ENCODE data around the gene MAP2K3.
"Not testable (repeated sequence)": the region's sequence is repeated elsewhere in the genome, so short reads cannot be mapped to it uniquely, and the experiment has no call there.

MAP2K3 gene

DNA sequence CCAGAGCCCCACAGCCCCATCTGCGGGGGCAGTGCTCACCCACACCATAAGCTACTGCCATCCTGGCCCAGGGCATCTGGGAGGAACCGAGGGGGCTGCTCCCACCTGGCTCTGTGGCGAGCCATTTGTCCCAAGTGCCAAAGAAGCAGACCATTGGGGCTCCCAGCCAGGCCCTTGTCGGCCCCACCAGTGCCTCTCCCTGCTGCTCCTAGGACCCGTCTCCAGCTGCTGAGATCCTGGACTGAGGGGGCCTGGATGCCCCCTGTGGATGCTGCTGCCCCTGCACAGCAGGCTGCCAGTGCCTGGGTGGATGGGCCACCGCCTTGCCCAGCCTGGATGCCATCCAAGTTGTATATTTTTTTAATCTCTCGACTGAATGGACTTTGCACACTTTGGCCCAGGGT lies 29.8 kb downstream of the MAP2K3 start:
- DNase-seq: not testable (repeated sequence)

- peak; percentile 6 for DNase-seq
These were observed 30.2 kb downstream of the MAP2K3 start for GRCh38 chr17:21314701-21315111.

GRCh38 chr17:21315246-21316000 lies 30.9 kb downstream of the MAP2K3 start:
- peak; percentile 7 for DNase-seq

GRCh38 chr17:21316212-21316886 lies 31.8 kb downstream of the MAP2K3 start:
- peak; percentile 9 for DNase-seq

GRCh38 chr17:21316887-21317500 lies 32.5 kb downstream of the MAP2K3 start:
- peak; percentile 7 for DNase-seq

GRCh38 chr17:21317821-21318220 lies 33.3 kb downstream of the MAP2K3 start:
- not testable (repeated sequence) for DNase-seq

DNA sequence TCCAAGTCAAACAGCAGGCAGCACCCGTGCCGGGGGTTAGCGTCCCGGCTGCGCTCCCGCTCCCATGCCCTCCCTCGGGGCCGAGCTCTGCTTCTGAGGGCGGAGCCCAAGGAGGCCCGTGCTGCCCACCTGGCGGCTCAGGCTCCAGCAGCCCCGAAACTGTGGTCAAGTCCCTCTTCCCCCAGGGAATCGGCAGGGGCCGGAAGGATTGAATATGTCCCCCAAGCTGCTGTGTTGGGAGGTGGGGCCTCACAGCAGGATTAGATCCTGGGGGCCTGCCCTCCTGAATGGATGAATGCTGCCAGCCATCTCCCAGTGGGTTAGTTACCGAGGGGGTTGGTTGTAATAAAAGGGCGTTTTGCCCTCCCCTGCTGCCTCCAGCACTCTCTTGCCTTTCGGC lies 33.9 kb downstream of the MAP2K3 start:
- DNase-seq: no peak

- DNase-seq: not testable (repeated sequence)
These were observed 34.3 kb downstream of the MAP2K3 start for GRCh38 chr17:21318856-21319255.

- not testable (repeated sequence) for DNase-seq
These were observed 34.7 kb downstream of the MAP2K3 start for GRCh38 chr17:21319256-21319655.

GRCh38 chr17:21319686-21320375 lies 35.3 kb downstream of the MAP2K3 start:
- not testable (repeated sequence) for DNase-seq

- not testable (repeated sequence) for DNase-seq
These were observed 35.9 kb downstream of the MAP2K3 start for GRCh38 chr17:21320430-21320829.

GRCh38 chr17:21321061-21321460 lies 36.5 kb downstream of the MAP2K3 start:
- not testable (repeated sequence) for DNase-seq

DNA sequence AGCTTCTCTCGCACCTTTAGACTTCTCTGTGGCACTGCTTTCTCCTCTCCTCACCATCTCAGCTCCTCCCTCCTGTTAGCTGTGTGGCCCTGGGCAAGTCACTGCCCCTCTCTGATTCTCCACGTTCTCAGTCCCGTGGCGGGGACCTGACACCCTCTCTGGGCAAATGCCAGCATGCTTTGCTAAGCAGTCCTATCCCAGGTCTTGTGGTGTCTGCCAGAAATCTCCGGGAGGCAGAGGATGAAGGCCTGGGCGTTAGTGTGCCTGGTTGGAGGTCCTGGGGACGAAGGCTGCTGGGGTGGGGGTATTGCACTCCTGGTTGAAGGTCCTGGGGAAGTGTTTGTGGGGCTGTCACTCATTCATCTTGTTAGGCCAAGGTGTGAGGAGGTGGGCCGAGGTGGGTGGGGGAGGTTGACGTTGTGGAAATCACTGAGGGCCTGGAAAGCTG lies 37.3 kb downstream of the MAP2K3 start:
- DNase-seq: not testable (repeated sequence)

GRCh38 chr17:21323257-21324111 lies 39.0 kb downstream of the MAP2K3 start:
- not testable (repeated sequence) for DNase-seq

GRCh38 chr17:21324741-21325140 lies 40.2 kb downstream of the MAP2K3 start:
- DNase-seq: not testable (repeated sequence)

GRCh38 chr17:21327921-21328320 lies 43.4 kb downstream of the MAP2K3 start:
- DNase-seq: not testable (repeated sequence)

GRCh38 chr17:21328778-21329177 lies 44.3 kb downstream of the MAP2K3 start:
- not testable (repeated sequence) for DNase-seq

DNA sequence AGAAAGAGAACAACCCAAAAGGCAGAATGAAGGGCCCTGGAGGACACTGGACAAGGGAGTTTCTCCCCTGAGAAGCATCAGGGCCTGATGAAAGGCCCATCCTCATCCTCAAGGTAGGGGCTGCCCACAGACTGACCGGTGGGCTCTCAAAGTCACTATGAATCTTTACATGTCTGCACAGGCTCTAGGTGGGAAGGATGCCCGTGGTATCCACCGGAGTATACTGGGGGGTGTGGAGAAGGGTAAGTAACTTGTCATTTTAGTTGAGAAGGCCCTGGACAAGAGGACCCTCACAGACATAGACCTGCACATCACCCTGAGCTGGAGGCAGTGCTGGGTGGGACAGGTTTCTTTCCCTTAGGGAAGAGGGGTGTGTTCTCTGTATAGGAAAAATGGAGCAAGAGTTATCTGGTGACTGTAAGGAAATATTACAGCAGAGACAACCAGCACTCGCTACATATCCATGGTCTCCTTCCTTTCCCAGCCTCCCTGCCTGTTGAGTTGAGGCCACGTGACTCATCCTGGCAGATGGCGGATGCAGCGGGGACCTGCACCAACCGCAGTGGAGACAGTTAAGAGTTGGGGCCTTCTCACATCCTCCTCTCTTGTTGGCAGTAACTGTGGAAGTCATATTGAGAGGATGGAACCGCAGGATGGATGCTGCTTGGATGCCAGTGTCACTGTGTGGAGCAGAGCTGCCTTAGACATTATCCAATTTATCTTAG lies 46.1 kb downstream of the MAP2K3 start:
- no peak for DNase-seq

GRCh38 chr17:21336541-21337294 lies 52.2 kb downstream of the MAP2K3 start:
- not testable (repeated sequence) for DNase-seq

DNA sequence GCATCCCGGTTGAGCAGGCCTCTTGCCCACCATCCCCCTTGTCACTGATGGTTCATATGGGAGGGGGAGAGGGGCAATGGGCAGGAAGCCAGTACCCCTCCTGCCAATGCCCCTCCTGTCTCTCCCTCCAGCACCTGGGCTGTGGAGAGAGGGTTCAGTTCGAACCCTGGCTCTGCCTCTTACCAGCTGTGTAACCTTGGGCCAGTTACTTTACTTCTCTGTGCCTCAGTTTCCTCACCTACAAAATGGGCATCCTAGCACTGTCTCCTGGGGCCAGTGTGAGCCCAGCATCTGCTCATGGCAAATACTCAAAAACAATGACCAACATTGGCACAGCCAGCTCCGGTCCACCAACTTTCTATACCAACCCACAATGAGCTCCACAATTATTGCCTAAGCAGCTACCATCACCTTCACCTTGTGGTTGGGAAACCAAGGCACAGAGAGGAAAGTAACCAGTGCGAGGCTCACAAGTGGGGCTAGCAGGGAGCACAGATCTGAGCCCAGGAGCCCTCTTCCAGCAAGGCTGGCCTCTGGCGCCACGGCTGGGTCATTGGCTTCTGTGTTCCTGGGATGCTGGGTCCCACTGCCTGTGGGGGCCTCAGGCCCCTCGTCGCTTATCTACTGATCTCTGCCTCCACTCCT lies 53.6 kb downstream of the MAP2K3 start:
- not testable (repeated sequence) for DNase-seq

Measured in activated CD4-positive, alpha-beta T cell treated with anti-CD3 and anti-CD28 coated beads for 1 hour (primary cell).